Measurements from ENCODE around the gene CRISPLD2.

CRISPLD2 gene

DNA sequence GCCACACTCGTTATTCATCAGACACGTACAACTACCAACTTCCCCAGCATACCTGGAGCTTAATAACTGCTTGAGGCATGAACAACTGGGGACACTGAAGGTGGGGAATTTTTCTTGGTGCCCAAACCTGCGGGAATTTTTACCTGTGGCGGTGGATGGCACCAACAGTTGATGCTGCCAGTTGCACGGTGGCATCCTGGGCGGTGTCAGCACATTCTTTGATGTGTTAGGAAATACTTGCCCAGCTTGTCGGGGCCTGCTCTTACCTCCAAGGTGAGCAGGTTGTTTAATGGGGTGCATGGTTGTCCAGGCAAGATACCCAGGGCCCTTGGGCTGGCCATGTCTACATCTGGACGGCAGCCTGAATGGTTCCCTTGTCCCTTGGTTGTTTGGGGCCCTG, 79.6 kb downstream of the CRISPLD2 start:
- in situ Hi-C loops (cut with HindIII; ENCODE audit: low sequenced_read_pairs) = no loop called here

GRCh38 chr16:84905965-84906460, 86.2 kb downstream of the CRISPLD2 start:
- in situ Hi-C loops (cut with HindIII; ENCODE audit: low sequenced_read_pairs) = no loop called here

- in situ Hi-C loops (cut with HindIII; ENCODE audit: low sequenced_read_pairs) = no loop called here
These were observed 87.3 kb downstream of the CRISPLD2 start for GRCh38 chr16:84907051-84907450.

DNA sequence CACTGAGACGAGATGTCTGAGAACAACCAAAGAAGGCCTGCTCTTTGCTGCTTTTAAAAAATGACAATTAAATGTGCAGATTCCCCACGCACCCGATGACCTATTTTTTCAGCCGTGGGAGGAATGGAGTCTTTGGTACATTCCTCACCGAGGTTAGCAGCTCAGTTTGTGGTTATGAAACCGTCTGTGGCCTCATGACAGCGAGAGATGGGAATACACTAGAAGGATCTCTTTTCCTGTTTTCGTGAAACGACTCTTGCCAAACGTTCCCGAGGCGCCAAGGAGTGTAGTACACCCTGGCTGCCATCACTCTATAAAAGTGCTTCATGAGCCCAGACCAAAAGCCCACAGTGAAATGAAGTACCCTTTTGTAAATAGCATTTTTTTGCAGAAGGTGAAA, 87.8 kb downstream of the CRISPLD2 start:
- in situ Hi-C loops (cut with HindIII; ENCODE audit: low sequenced_read_pairs) = no loop called here

DNA sequence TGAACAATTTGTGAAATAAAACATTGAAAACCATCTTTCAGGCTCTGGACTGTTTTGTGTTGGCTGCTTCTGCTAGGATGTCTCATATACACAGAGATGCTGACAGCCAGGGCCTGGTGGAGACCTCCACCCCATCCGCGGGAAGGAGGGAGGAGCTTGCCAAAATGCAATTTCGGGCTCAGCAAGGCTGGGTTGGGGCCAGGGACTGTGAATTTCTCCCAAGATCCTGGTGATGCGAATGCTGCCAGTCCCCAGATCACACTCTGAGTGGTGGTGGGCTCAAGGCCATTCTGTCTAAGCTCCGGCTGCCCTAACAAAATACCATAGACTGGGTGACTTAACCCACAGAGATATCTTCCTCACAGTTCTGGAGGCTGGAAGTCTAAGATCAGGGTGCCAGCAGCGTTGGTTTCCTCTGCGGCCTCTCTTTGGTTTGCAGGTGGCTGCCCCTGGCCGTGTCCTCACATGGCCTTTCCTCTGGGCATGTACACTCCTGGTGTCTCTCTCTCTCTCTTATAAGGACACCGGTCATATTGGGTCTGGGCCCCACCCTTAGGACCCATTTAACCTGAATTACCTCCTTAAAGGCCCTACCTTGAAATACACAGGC, 89.8 kb downstream of the CRISPLD2 start:
- in situ Hi-C loops (cut with HindIII; ENCODE audit: low sequenced_read_pairs) = no loop called here

DNA sequence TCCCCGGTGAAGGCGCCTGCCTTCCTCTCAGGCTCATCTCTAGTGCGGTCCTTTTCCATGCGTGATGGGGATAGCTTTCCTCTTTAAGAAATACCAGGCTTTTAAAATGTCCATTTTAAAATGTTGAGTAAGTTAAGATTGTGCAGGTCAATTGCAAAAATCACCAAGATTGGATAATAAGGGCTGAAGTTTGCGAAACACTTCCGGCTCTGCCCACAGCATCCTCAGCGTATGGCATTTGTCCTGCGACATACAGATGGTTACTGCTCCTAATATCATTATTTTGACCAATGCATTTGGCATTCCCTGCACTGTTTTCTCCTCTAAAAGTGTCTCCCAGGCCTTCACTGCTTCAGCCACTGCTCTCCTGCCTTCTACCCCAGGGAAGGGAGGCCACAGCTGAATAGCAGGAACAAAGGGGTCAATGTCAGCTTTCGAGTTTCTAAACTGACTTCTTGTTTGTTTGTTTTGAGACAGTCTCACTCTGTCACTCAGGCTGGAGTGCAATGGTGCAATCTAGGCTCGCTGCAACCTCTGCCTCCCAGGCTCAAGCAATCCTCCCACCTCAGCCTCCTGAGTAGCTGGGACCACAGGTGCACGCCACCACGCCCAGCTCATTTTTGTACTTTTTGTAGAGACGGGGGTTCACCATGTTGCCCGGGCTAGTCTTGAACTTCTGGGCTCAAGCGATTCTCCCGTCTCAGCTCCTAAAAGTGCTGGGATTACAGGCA, 91.9 kb downstream of the CRISPLD2 start:
- in situ Hi-C loops (cut with HindIII; ENCODE audit: low sequenced_read_pairs) = no loop called here

- in situ Hi-C loops (cut with HindIII; ENCODE audit: low sequenced_read_pairs) = no loop called here
These were observed 93.5 kb downstream of the CRISPLD2 start for GRCh38 chr16:84913315-84913714.

DNA sequence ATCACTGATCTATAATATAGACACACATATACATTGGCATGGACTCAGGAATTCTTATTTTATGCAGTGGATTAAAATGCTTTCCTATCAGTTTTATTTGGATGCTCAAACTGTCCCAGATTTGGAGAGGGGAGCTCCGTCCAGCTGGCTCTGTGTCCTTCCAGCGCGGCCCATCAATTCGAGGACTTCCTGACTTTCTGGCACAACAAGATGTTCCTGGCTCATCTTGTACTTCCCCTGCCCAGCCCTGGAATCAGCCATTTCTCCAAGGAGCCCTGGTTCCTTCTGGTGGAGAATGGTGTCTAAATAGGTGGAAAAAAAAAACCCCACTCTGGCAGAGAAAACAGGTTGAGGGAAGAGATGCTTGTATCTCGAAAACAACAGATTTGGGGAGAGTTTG, 94.5 kb downstream of the CRISPLD2 start:
- in situ Hi-C loops (cut with HindIII; ENCODE audit: low sequenced_read_pairs) = no loop called here

DNA sequence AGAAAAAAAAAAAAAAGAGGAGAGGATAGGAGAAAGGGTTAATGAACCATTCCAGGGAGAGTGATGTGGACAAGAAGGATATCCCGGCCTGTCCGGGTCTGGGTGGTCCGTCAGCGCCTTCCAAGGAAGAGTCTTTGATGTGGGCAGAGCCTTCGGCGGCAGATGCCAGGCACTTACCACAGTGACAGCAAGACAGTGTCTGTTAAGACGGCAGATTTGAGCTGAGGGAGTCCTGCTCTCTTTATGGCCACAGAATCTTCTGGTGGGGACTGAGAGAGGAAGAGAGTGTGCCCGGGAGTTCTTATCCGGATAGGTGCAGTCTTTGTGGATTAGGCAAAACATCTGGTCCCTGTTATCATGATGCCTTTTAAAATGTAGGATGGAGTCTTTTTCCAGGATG, 96.4 kb downstream of the CRISPLD2 start:
- in situ Hi-C loops (cut with HindIII; ENCODE audit: low sequenced_read_pairs) = no loop called here

- in situ Hi-C loops (cut with HindIII; ENCODE audit: low sequenced_read_pairs) = no loop called here
These were observed 97.1 kb downstream of the CRISPLD2 start for GRCh38 chr16:84916850-84917249.

DNA sequence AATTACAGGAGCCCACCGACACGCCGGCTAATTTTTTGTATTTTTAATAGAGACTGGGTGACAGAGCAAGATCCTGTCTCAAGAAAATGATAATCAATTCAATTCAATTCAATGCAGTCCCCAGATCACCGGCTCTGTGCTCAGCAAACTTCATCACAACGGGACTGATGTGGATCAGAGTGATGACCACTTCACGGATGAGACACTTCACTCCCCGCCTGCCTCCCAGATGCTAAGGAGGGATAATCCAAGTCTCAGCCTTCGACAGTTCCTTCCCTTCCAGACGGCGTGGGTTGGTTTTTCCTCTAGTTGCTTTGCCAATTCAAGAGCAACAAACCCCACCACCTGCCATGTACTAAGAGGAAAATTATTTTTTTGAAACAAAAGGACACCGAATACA, 97.7 kb downstream of the CRISPLD2 start:
- in situ Hi-C loops (cut with HindIII; ENCODE audit: low sequenced_read_pairs) = no loop called here

DNA sequence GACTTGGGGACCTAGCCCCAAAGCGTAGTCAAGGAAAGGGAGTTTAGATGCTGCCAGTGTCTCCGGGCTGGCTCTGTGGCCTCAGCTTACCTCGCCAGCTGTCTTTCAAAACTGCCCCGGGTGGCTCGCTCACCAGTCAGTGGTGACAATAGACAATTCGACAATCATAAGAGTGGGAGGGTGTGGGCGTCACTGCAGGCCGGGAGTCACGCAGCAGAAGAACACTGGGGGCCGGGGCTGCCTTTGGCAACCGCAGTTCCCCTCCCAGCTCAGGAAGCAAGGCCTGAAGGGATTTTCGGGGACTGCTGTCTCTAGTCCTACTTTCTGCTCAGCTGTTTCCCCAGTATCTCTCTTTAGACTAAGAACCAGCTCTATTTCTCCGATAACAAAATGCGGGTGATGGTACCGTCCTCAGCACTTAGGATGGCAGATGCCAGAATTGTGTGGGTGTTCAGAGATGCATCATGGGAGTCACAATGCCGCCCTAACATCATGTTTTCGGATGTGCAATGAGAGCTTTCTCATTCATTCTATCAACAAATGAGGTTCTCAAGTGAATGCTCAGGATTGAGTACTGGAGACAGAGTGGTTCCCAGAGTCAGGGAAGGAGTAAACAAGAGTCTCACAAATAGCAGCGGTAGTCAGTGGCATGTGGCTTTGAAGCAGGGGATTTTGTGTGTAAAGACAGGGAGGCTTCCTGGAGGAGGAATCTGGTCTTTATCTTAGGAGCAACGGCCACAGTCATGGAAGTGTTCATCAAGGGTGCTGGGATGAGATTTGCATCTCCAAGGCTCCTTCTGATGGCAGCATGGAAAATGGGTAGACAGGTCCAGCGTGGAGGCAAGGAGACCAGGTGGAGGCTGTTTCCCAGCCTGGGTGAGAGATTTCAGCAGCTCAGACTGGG, 98.5 kb downstream of the CRISPLD2 start:
- in situ Hi-C loops (cut with HindIII; ENCODE audit: low sequenced_read_pairs) = no loop called here

DNA sequence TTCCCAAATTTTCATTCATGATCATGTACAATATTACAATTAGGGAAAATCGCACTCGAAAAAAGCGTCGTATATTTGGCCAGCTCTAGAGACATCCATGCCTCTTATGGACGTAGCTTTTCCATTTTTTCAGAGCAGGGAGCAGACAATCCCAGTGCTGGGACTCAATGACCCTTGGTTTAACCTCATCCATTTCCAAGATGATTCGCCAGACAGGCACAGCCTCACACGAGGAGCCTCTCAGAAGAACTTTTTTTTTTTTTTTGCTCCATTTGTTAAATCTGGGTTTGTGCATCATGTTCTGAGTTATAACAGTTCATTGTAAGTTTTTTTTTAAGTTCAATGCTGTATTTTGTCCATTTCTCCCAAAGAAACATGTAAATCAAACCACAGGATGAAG, 99.5 kb downstream of the CRISPLD2 start:
- in situ Hi-C loops (cut with HindIII; ENCODE audit: low sequenced_read_pairs) = no loop called here

DNA sequence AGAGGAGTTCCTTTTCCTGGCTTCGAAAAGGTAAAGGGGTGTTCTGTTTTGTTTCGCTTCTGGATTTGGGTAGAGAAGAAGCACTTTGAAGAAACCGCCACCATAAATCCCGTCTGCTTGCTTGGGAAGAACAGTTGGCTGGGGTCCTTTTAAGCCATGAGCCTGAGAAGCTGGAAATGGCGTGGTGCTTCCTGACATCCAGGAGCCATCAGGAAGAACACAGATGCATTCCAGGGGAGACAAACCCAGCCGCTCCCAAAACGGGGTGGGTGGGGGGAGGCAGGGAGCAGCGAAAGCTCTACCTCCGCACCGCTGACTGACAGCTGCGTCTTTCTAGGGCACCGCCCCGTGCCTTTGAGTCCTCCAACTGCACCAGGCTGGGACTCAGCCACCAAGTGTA, 99.9 kb downstream of the CRISPLD2 start:
- in situ Hi-C loops (cut with HindIII; ENCODE audit: low sequenced_read_pairs) = no loop called here

GRCh38 chr16:84920333-84920732, 100.5 kb downstream of the CRISPLD2 start:
- in situ Hi-C loops (cut with HindIII; ENCODE audit: low sequenced_read_pairs) = no loop called here

DNA sequence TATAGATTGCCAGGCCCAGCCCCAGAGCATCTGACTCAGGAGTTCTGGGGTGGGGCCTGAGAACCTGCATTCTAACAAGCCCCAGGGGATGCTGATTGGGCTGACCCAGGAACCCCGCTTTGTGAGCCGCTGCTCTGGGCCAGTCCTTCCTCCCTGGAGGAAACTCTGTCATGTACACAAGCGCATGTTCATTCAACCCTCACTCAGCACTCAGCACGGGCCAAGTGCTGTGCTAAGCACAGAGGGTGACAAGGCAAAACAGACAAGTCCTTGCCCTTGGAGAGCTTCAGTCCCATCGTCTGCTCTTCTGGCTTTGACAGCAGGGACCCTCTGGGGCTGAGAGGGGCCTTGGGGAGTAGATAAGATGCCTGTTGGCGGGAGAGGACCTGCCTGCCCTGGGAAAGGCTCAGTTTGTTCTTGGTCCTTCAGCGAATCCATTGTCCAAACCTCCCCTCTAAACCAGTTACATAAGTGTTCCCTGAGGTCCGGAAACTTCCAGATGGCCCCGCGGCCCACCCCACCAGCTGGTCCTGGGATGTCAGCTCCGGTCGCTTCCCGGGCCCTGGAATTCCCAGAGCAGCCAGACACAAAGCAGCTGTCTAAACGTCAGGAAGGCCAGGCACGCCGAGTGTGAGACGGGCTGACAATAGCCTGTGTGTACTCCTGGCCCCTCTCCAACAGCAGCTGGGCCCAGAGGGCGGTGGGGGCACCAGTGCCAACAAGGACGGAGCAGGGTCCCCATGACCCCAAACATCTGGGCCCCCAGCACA, 102.8 kb downstream of the CRISPLD2 start:
- in situ Hi-C loops (cut with HindIII; ENCODE audit: low sequenced_read_pairs) = no loop called here

- in situ Hi-C loops (cut with HindIII; ENCODE audit: low sequenced_read_pairs) = loop anchor here (5.0 to 25.0 kb wide), 5 partner anchors 37 to 162 kb away; partner anchors contain the start of gene ZDHHC7
These were observed 104.7 kb downstream of the CRISPLD2 start for GRCh38 chr16:84924331-84925091.

DNA sequence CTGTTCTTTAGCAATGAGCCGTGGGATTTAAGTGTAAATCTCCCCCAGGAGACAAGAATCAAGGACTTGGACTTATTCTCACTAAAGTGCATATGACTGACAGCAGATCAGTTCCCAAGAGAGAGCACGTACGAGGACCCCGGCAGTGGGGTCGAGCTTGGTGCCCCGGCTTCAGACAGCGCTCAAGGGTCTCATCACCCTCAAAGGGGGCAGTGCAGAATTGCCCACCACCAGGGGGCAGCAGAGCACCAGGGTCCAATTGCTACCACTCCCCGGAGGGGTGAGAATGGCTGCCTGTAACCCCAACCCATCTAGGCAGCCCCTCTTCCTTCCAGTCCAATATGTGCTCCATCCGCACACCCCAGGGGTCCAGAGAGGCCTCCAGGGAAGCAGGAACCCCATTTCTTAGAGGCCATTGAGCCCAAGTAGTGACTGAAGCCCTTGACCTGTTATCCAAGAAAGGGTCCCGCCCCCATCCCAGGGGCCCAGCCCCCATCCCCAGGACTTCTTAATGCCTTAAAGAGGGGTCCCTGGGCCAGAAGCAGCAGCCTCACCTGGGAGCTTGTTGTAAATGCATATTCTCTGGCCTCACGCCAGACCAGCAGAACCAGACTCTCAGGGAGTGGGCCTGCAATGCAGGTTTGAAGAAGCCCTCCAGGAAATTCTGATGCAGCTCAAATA, 105.4 kb downstream of the CRISPLD2 start:
- in situ Hi-C loops (cut with HindIII; ENCODE audit: low sequenced_read_pairs) = loop anchor here (5.0 to 25.0 kb wide), 5 partner anchors 38 to 163 kb away; partner anchors contain the start of gene ZDHHC7

DNA sequence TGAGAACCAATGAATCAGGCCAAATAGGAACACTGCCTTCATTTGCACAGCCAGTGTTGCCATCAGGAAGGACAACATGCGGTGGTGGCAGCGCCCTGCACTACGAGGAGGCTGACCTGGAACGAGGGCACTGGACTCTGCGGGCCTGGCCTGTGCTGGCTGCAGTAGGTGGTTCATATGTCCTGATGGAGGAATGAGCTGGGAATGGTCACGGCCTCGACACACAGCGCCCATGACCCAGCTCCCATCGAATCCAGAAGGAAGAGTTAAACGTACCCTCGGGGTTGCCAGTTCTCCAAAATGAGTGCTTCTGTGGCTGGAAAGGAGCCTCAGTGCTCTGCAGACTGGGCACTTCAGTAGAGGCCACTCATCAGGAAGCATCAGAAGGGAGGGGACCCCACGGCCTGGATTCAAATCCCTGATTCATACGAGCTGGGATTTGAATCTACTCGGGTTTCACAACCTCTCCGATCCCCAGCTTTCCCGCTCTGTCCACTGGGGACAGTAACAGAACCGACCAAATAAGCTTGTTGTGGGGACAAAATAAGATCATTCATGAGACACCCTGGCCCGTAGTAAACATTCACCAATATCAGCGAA, 106.1 kb downstream of the CRISPLD2 start:
- in situ Hi-C loops (cut with HindIII; ENCODE audit: low sequenced_read_pairs) = loop anchor here (5.0 to 25.0 kb wide), 5 partner anchors 39 to 164 kb away; partner anchors contain the start of gene ZDHHC7
